ENCODE data around the gene TXNDC11. TPM values are rescaled to one million over a fixed set of nuclear protein-coding genes. Genes with fewer than 3 reads are reported as not detected.

TXNDC11 gene
- total and polyA plus RNA-seq, 2 experiments from 2014 or later: 6.8 to 12.0 TPM

DNA sequence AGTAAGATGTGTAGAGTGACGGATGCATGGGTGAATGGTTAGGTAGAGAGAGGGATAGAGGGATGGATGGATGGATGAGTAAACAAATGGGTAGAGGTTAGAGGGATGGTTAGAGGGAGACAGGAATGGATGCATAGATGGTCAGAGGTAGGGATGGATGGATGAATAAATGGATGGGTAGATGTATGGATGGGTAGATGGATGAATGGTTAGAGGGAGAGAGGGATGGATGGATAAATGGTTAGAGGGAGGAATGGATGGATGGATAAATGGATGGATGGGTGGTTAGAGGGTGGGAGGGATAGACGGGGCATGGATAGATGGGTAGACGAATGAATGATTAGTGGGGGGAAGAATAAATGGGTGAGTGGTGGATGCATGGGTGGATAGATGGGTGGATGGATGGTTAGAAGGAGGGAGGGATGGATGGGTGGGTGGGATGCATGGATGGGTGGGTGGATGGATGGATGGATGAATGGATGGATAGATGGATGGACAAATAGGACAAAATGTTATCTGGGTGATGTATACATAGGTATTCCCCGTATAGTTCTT, 103.6 kb downstream of the TXNDC11 start:
- no peaks in the 10 kb centered on the region for H3K9me2 ChIP-seq (ENCODE audit: insufficient read depth)
- Mint-ChIP-seq H3K36me3 (ENCODE audit: low read depth) (no peaks in the 10 kb centered on the region), H3K4me3 (no peak overlapping the region), H3K27me3 (ENCODE audit: insufficient read depth, low read depth, poor library complexity) (peaks cover 10% of the 10 kb centered on the region), H3K27ac (no peak overlapping the region), H3K9me3 (no peaks in the 10 kb centered on the region; the same call in 2 of the 3 replicates), H3K4me1 (peaks cover 38% of the 10 kb centered on the region)
- H3K36me3 ChIP-seq (ENCODE audit: insufficient read depth): no peaks in the 10 kb centered on the region
- peaks cover 6% of the 10 kb centered on the region; the same call in 1 of the 2 replicates for H3K4me1 ChIP-seq (ENCODE audit: insufficient read depth)
- TF ChIP-seq JUNB (IDR thresholded peaks at IDR 0.05; ENCODE audit: unreplicated experiment) (no peak), POLR2AphosphoS5 (IDR thresholded peaks at IDR 0.05; ENCODE audit: low read depth) (no peak), EZH2 (IDR thresholded peaks at IDR 0.05; ENCODE audit: low read depth, unreplicated experiment) (no peak), NANOG (IDR thresholded peaks at IDR 0.05; ENCODE audit: borderline replicate concordance) (no peak), ZNF331 (CRISPR knock-in tag; IDR thresholded peaks at IDR 0.05; ENCODE audit: low read depth) (no peak), ZNF114 (CRISPR knock-in tag; IDR thresholded peaks at IDR 0.05) (no peak), CREB1 (CRISPR knock-in tag; IDR thresholded peaks at IDR 0.05; ENCODE audit: low read depth) (no peak), EZH2phosphoT487 (IDR thresholded peaks at IDR 0.05; ENCODE audit: unreplicated experiment) (no peak), STAT1 (IDR thresholded peaks at IDR 0.05; ENCODE audit: unreplicated experiment) (no peak)
- TF ChIP-seq, protein P1, sequence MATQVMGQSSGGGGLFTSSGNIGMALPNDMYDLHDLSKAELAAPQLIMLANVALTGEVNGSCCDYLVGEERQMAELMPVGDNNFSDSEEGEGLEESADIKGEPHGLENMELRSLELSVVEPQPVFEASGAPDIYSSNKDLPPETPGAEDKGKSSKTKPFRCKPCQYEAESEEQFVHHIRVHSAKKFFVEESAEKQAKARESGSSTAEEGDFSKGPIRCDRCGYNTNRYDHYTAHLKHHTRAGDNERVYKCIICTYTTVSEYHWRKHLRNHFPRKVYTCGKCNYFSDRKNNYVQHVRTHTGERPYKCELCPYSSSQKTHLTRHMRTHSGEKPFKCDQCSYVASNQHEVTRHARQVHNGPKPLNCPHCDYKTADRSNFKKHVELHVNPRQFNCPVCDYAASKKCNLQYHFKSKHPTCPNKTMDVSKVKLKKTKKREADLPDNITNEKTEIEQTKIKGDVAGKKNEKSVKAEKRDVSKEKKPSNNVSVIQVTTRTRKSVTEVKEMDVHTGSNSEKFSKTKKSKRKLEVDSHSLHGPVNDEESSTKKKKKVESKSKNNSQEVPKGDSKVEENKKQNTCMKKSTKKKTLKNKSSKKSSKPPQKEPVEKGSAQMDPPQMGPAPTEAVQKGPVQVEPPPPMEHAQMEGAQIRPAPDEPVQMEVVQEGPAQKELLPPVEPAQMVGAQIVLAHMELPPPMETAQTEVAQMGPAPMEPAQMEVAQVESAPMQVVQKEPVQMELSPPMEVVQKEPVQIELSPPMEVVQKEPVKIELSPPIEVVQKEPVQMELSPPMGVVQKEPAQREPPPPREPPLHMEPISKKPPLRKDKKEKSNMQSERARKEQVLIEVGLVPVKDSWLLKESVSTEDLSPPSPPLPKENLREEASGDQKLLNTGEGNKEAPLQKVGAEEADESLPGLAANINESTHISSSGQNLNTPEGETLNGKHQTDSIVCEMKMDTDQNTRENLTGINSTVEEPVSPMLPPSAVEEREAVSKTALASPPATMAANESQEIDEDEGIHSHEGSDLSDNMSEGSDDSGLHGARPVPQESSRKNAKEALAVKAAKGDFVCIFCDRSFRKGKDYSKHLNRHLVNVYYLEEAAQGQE (IDR thresholded peaks at IDR 0.05; ENCODE audit: unreplicated experiment): no peak
- TF ChIP-seq, protein P2, sequence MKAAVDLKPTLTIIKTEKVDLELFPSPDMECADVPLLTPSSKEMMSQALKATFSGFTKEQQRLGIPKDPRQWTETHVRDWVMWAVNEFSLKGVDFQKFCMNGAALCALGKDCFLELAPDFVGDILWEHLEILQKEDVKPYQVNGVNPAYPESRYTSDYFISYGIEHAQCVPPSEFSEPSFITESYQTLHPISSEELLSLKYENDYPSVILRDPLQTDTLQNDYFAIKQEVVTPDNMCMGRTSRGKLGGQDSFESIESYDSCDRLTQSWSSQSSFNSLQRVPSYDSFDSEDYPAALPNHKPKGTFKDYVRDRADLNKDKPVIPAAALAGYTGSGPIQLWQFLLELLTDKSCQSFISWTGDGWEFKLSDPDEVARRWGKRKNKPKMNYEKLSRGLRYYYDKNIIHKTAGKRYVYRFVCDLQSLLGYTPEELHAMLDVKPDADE (IDR thresholded peaks at IDR 0.05): no peak
- TF ChIP-seq, protein P3, sequence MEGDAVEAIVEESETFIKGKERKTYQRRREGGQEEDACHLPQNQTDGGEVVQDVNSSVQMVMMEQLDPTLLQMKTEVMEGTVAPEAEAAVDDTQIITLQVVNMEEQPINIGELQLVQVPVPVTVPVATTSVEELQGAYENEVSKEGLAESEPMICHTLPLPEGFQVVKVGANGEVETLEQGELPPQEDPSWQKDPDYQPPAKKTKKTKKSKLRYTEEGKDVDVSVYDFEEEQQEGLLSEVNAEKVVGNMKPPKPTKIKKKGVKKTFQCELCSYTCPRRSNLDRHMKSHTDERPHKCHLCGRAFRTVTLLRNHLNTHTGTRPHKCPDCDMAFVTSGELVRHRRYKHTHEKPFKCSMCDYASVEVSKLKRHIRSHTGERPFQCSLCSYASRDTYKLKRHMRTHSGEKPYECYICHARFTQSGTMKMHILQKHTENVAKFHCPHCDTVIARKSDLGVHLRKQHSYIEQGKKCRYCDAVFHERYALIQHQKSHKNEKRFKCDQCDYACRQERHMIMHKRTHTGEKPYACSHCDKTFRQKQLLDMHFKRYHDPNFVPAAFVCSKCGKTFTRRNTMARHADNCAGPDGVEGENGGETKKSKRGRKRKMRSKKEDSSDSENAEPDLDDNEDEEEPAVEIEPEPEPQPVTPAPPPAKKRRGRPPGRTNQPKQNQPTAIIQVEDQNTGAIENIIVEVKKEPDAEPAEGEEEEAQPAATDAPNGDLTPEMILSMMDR (conservative IDR thresholded peaks at IDR 0.05; ENCODE audit: low read depth in 2 of 2): no peak
- TF ChIP-seq, protein P4, sequence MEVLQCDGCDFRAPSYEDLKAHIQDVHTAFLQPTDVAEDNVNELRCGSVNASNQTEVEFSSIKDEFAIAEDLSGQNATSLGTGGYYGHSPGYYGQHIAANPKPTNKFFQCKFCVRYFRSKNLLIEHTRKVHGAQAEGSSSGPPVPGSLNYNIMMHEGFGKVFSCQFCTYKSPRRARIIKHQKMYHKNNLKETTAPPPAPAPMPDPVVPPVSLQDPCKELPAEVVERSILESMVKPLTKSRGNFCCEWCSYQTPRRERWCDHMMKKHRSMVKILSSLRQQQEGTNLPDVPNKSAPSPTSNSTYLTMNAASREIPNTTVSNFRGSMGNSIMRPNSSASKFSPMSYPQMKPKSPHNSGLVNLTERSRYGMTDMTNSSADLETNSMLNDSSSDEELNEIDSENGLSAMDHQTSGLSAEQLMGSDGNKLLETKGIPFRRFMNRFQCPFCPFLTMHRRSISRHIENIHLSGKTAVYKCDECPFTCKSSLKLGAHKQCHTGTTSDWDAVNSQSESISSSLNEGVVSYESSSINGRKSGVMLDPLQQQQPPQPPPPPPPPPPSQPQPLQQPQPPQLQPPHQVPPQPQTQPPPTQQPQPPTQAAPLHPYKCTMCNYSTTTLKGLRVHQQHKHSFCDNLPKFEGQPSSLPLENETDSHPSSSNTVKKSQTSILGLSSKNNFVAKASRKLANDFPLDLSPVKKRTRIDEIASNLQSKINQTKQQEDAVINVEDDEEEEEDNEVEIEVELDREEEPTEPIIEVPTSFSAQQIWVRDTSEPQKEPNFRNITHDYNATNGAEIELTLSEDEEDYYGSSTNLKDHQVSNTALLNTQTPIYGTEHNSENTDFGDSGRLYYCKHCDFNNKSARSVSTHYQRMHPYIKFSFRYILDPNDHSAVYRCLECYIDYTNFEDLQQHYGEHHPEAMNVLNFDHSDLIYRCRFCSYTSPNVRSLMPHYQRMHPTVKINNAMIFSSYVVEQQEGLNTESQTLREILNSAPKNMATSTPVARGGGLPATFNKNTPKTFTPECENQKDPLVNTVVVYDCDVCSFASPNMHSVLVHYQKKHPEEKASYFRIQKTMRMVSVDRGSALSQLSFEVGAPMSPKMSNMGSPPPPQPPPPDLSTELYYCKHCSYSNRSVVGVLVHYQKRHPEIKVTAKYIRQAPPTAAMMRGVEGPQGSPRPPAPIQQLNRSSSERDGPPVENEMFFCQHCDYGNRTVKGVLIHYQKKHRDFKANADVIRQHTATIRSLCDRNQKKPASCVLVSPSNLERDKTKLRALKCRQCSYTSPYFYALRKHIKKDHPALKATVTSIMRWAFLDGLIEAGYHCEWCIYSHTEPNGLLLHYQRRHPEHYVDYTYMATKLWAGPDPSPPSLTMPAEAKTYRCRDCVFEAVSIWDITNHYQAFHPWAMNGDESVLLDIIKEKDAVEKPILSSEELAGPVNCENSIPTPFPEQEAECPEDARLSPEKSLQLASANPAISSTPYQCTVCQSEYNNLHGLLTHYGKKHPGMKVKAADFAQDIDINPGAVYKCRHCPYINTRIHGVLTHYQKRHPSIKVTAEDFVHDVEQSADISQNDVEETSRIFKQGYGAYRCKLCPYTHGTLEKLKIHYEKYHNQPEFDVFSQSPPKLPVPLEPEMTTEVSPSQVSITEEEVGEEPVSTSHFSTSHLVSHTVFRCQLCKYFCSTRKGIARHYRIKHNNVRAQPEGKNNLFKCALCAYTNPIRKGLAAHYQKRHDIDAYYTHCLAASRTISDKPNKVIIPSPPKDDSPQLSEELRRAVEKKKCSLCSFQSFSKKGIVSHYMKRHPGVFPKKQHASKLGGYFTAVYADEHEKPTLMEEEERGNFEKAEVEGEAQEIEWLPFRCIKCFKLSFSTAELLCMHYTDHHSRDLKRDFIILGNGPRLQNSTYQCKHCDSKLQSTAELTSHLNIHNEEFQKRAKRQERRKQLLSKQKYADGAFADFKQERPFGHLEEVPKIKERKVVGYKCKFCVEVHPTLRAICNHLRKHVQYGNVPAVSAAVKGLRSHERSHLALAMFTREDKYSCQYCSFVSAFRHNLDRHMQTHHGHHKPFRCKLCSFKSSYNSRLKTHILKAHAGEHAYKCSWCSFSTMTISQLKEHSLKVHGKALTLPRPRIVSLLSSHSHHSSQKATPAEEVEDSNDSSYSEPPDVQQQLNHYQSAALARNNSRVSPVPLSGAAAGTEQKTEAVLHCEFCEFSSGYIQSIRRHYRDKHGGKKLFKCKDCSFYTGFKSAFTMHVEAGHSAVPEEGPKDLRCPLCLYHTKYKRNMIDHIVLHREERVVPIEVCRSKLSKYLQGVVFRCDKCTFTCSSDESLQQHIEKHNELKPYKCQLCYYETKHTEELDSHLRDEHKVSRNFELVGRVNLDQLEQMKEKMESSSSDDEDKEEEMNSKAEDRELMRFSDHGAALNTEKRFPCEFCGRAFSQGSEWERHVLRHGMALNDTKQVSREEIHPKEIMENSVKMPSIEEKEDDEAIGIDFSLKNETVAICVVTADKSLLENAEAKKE (CRISPR knock-in tag; IDR thresholded peaks at IDR 0.05): no peak
- ATAC-seq: no peak
- DNase-seq (ENCODE audit: low spot score): no peak
- no peak overlapping the region for H3K4me2 ChIP-seq
- H4K20me1 ChIP-seq (replicated peaks; ENCODE audit: insufficient read depth): no peaks in the 10 kb centered on the region
- H3K4me3 ChIP-seq: no peak overlapping the region
- H3K27ac ChIP-seq (ENCODE audit: low read depth): no peak overlapping the region
- H3K27me3 ChIP-seq (ENCODE audit: insufficient read depth): no peaks in the 10 kb centered on the region
- H2AFZ ChIP-seq: no peak overlapping the region
- peaks cover 19% of the 10 kb centered on the region; the same call in 1 of the 2 replicates for H3F3A ChIP-seq (replicated peaks; ENCODE audit: low read depth)
- H3K79me2 ChIP-seq (replicated peaks; ENCODE audit: insufficient read depth): no peaks in the 10 kb centered on the region
